ENCODE data around the gene MSI1.

MSI1 gene

DNA sequence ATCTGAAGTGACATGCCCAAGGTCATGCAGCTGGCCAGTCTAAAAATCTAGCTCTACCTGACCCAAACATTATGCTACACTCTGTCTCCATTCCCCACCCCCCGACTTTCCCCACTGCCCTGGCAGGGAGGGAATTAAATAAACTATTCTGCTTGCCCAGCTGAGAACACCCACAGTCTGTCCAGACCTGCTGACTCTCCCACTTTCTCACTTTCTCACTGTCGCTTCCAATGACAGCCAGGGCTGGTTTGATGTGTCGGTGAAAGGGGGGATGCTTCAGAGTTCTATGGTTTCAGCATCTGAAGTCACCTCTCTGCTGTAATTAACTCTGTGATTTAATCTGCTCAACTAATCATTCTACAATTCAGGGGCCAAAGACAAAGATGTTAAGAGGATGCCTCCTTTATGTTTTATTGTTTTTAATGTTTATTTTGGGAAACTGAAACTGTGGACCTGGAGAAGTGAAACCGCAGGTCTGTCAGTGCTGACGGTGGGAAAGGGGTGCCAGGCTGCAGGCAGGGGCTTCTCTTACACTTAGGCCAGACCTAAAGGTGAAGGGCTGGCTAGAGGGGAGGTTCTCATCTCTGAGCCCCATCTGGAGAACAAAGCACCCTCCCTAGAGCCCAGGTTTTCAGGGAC lies 8.1 kb upstream of the MSI1 start:
- DNase-seq (ENCODE audit: low read depth in 2 of 2) = no peak

- no peak for DNase-seq (ENCODE audit: low read depth in 2 of 2)
Observed at GRCh38 chr12:120376416-120376815, 7.5 kb upstream of the MSI1 start.

DNA sequence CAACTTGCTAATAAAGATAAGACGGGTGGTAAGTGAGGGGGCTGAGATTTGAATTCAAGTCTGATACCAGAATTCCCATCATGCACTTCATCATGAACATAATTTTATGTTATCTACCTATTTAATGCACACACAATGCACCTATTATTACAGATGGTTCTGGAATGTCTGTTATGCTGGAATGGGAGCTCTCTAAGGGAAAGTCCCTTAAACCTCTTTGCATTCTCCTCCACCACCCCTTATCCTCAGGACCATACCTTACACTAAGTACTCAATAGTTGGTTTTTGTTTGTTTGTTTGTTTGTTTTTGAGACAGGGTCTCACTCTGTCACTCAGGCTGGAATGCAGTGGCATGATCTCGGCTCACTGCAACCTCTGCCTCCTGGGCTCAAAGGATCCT lies 7.0 kb upstream of the MSI1 start:
- no peak for DNase-seq (ENCODE audit: low read depth in 2 of 2)

DNA sequence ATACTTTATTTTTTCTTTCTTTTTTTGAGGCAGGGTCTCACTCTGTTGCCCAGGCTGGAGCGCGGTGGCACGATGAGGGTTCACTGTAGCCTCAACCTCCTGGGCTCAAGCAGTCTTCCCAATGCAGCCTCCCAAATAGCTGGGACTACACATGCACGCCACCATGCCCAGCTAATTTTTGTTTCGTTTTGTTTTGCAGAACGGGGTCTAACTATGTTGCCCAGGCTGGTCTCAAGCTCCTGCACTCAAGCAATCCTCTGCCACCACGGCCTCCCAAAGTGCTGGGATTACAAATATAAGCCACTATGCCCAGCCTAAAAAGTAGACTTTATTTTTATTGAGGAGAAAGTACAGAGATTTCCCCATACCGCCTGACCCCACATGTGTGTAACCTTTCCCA lies 4.7 kb upstream of the MSI1 start:
- DNase-seq (ENCODE audit: low read depth in 2 of 2) = no peak

- DNase-seq (ENCODE audit: low read depth in 2 of 2) = no peak
Observed at GRCh38 chr12:120370343-120371243, 1.6 kb upstream of the MSI1 start.

GRCh38 chr12:120369603-120370342 lies 809 bp upstream of the MSI1 start:
- DNase-seq (ENCODE audit: low read depth in 2 of 2) = no peak

GRCh38 chr12:120367924-120368788 lies 808 bp downstream of the MSI1 start:
- DNase-seq (ENCODE audit: low read depth in 2 of 2) = peak in 1 of 2 donors; percentile 19

DNA sequence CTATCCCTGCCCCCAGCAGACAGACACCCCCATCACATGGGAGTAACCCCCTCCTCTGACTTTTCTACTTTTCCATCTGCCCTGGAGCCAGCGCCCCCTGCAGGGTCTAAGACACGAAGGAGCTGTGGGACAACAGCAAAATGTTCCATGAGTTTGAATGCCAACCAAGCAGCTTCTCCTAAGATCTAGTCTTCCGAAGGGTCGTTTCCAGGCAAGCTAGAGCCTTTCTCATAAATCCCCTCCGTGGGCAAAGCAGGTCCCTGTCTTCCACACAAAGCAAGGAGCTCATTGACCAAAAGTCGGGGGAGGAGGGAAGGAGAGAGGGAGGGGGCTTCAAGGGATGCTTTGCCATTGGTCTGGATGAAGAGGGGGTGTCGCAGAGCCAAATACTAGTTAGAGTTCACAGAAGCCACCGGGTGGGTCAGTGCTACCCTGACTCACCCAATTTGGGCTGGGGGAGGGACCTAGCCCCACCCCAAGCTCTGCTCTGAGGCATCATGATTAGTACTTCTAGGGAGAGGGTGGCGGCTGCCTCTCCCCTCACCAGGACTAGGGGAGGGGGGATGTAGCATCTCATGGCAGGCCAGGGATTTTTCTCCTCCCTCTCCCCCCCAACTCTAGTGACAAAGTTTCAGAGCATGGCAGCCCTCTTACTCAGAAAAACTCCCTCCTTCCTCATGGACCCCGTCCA lies 1.6 kb downstream of the MSI1 start:
- DNase-seq (ENCODE audit: low read depth in 2 of 2) = no peak

DNA sequence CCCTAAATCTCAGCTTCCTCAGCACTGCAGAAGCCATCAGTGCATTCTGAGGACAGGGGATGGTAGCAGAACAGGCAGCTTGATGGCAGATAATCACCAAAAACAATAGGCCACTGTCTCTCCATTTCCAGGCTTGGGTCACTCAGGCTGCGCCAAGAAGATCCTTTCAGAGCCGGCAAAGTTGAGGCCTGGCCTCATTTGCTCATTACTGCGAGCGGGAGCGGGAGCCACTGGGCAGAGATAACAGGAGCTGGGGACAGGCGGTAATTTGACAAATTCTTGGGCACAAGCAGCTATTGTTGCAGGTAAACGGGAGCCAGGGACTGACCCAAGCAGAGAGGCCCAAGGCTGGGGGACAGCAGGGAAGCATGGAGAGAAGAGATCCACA lies 2.1 kb downstream of the MSI1 start:
- no peak for DNase-seq (ENCODE audit: low read depth in 2 of 2)

- no peak for DNase-seq (ENCODE audit: low read depth in 2 of 2)
Observed at GRCh38 chr12:120366341-120366705, 2.6 kb downstream of the MSI1 start.

DNA sequence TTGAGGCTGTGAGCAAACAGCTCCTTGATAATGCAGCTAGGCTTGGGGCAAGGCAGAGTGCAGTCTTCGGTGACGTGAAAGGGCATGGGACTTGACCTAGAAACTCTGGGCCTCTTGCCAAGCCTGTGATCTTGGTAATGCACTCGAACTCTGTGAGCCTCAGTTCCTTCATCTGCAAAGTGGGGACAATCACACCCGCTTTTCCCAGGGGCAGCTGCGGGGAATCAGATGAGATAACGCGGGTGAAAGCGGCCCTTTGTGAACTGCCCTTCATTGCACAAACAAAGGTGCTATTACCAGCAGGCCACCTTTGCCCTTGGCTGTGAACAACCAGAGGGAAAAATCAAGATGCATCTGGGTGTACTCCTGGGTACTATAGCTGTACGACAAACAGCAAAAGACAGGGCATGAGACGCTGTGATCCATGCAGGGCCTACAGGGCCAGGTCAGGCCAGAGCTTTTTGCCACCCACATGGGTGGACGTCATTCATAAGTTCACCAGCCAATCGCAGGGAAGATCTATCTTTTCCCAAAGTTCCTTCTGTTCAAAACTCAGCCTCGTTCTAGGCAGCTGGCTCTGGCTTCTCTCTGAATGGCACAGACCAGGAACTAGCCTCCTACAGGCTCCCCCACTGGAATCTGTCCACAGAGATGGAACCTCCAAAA lies 3.2 kb downstream of the MSI1 start:
- DNase-seq (ENCODE audit: low read depth in 2 of 2) = no peak

- DNase-seq (ENCODE audit: low read depth in 2 of 2) = no peak
Observed at GRCh38 chr12:120364487-120364886, 4.5 kb downstream of the MSI1 start.

- no peak for DNase-seq (ENCODE audit: low read depth in 2 of 2)
Observed at GRCh38 chr12:120363274-120363855, 5.6 kb downstream of the MSI1 start.

DNA sequence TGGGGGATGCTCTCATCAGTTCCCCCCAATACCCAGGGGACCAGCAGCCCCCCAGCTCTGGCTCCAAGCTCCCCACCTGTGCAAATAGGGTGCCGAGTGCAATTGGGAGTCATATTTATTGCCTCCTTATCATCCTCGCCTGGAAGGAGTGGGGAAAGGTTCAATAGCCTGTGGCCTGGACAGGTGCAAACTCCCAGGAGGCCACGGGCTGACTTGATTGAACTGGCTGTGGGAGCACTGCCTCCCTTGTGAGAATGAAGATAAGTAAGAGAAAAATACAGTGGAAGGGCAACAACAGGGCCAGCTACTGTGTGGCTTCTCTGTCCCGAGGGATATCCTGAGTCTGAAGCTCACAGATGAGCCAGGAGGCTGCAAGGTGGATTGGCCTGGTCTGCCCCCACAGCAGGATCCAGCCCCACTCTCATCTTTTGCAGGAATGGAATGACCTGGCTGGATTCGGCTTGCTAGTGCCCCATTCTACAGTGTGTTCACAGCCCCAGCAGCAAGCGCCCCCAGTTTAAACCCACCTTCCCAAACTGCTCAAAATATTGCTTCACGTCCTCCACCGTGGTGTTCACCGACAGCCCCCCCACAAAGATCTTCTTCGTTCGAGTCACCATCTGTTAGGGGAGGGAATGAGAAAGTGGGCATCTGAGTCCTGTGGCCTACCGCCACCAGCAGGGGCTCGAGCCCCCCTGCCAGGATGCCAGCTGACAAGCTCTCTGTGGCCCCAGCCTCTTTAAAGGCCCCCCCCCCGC lies 6.3 kb downstream of the MSI1 start:
- DNase-seq (ENCODE audit: low read depth in 2 of 2) = no peak

- DNase-seq (ENCODE audit: low read depth in 2 of 2) = no peak
Observed at GRCh38 chr12:120361506-120362208, 7.3 kb downstream of the MSI1 start.

DNA sequence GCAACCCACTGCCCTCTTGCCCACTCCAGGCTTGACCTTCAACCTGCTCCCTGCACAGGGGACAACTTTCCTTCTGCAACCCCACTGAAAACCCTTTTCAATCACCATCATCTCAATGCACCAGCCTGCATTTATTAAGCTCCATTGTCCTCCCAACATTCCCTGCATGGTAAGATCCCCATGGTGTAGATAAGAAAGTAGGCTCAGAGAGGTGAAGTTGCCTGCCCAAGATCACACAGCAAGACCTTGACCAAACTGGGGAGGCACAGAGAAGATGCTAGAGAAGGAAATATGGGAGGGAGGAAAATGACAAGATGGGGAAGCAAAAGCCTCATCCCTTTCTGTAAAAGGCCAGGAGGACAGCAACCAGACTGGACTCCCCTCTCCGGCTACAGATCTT lies 9.8 kb downstream of the MSI1 start:
- no peak for DNase-seq (ENCODE audit: low read depth in 2 of 2)

DNA sequence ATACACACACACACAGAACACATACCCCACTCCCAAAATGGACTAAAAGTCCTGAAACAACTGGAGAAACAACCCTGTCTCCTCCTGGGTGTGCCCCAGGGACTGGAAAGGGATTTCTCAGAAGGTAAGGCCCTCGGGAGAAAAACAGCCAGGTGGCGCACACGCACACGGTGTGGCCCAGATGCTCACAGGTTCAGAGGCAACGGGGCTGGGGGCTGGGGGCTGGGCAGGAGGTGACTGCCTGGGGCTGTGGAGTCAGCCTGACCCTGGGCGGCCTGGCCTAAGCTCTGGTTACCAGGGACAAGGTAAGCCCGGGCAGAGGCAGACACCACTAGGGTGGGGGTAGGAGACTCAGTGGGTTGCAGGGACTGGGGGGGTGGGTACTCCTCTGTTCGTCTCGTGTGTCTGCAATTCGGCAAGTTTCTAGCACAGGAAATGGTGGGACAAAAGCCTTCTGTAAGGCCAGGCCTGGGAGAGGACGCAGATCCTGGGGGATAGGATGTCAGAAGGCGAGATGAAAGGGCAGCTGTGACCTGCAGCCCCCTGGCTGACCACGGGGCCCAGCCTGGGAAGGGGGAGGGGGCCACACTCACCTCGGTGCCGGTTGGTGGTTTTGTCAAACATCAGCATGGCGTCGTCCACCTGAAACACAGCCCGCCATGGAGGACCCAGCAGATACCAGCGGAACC lies 10.4 kb downstream of the MSI1 start:
- DNase-seq (ENCODE audit: low read depth in 2 of 2) = no peak

DNA sequence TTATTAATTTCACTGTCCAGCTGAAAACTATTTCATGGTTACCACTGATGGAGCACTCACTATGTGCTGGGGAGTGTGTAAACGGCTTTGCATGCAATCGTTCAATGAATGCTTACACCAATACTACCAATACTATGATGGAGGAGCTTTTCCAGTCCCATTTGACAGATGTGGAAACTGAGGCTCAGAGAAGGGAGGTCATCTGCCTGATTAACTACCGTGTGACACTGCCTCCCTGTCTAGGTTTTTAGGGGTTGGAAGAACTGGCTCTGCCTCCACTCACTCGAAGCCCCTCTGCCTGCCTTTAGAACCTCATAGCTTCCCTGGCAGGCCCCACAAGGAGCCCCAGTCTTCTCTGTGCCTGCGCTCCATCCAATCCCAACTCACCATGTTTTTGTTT lies 11.9 kb downstream of the MSI1 start:
- DNase-seq (ENCODE audit: low read depth in 2 of 2) = no peak
